Measurements from ENCODE around the gene EPOP.
A peak's percentile ranks its signal among the peaks of the same experiment; 100 is the strongest.

GRCh38 chr17:38702166-38702915 is 27.6 kb upstream of the EPOP start:
- TF ChIP-seq CTCF (conservative IDR thresholded peaks at IDR 0.05) (no peak), ZFX (IDR thresholded peaks at IDR 0.05) (peak; percentile 50; the same call in 1 of the 2 replicates)
